Hematopoietic multipotent progenitor cell treated with erythropoietin and hydrocortisone succinate and interleukin-3 and kit ligand, for 15 days (in vitro differentiated cells): Measurements from ENCODE around the gene SLC36A3.

Source experiments
- DNase-seq: peaks from one replicate; pipeline ENCODE4 v3.0.0-alpha.2; 2015; ENCODE audit warnings: low spot score

SLC36A3 gene

GRCh38 chr5:151298063-151298855, 5.3 kb downstream of the SLC36A3 start:
- no peak for DNase-seq

DNA sequence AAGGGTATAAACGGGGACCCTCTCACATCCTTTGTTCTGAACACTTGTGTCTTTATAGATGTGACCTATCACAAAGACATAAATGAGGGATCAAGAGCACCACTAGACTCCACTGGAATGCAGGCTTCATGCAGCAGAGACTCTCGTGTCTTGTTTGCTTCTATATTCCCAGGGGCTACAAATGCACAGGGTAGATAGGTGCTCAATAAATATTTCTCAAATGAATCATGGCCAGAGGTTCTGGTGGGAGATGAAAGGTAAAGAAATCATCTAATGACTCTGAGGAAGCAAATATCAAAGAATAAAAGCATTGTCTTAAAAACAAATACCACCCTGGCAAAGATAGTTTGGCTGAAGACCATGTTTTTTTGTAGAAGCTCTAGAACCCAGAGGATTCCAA, 6.6 kb downstream of the SLC36A3 start:
- DNase-seq, result no peak

DNA sequence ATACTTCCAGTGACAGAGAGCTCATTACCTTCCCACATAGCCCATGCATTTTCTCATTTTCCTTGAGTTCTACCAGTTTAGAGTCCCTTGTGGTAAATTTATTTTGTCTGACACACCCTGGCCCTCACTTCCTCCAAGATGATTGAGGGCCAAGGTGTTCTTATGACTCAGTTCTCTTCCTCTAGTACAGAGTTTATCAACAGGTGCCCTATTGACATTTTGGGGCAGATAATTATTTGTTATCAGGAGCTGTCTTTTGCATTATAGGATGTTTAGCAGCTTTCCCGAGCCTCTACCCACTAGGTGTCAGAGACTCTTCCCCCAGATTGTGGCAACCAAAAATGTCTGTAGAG, 7.1 kb downstream of the SLC36A3 start:
- DNase-seq, result no peak

DNA sequence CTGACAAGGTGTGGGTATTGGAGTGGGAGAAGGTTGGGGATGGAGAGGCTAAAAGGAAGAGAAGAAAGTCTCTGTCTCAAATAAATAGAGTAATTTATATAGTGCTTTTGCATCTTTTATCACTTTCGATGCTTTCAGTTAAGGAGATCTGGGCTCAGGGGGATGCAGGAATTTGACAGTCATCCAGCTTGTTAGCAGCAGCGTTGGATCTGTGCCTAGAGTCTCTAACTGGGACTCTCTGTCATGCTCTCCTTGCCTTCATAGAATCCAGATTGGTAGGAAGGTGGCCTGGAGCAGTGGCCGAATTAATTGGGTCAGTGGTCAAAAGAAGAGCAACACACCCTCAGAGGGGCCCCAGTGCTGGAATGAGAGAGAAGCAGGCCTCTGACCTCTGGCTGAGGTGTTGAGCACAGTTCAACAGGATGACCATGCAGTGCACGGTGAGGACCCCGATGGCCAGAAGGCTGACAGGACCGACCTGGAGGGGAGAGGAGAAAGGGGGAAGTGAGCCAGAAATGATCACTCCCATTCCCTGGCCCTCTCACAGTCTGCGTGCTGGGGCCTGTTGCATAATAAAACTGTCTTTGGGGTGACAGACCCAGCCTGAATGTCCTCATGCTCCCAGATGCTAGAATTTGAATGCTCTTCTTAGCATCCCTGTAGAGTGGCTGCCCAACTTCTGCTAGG, 7.6 kb downstream of the SLC36A3 start:
- DNase-seq, result no peak

- DNase-seq, result no peak
Observed at GRCh38 chr5:151295138-151295537, 8.4 kb downstream of the SLC36A3 start.

DNA sequence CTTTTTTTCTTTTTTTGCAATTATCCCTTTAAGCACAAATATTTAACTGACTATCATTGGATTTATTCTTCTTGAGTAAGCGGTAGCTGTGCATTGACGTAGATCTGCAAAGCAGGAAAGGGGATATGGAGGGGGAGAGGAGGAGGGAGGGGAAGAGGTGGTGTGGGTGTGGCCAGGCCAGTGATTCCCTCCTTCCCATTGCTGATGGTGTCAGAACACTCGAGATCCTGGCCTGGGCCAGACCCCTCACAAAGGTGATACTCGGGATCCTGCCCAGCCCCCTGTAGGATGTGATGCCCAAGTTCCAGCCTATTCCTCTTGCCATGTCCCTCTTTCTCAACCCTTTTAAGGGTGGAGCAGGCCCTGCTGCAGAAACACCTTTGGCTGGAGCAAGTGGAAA, 9.9 kb downstream of the SLC36A3 start:
- no peak for DNase-seq

- no peak for DNase-seq
Observed at GRCh38 chr5:151288180-151288579, 15.4 kb downstream of the SLC36A3 start.

DNA sequence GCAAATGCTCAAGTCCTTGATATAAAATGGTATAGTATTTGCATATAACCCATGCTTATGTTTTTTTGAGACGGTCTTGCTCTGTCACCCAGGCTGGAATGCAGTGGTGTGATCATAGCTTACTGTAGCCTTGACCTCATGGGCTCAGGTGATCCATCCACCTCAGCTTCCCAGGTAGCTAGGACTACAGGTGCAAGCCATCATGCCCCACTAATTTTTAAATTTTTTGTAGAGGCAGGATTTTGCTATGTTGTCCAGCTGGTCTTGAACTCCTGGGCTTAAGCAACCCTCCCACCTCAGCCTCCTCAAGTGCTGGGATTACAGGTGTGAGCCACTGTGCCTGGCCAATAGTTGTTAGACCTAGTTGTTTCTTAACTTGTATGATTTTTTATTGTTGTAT, 17.3 kb downstream of the SLC36A3 start:
- DNase-seq, result no peak

- DNase-seq, result no peak
Observed at GRCh38 chr5:151285683-151286082, 17.9 kb downstream of the SLC36A3 start.

GRCh38 chr5:151284392-151284967, 19.1 kb downstream of the SLC36A3 start:
- DNase-seq, result no peak

DNA sequence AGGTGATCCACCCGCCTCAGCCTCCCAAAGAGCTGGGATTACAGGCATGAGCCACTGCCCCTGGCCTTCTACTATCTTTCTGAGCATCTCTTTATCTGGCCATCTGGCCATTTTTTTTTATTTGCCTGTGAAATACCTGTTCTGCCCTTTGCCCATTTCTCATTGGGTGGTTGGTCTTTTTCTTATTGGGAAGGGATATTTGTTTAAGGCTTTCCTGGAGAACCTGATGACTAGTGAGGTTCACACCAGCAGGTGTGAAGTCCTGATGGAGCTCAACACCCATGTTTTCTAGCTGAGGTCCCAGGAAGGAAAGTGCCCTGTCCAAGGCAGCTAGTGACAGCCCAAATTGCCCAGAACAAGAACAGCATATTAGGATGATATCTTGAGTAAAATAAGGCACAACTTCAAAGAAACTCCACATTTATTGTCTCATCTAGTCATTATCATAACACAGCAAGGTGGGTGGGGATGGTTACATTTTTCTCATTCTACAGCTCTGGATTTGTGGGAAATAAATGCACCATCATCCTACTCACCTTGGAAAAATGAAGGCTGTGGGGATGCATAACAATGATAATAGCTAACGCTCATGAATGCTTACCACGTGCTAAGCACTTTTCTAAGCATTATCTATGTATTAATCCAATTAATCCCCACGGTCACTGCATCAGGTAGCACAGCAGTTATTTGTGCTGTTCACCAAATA, 20.3 kb downstream of the SLC36A3 start:
- DNase-seq, result no peak

DNA sequence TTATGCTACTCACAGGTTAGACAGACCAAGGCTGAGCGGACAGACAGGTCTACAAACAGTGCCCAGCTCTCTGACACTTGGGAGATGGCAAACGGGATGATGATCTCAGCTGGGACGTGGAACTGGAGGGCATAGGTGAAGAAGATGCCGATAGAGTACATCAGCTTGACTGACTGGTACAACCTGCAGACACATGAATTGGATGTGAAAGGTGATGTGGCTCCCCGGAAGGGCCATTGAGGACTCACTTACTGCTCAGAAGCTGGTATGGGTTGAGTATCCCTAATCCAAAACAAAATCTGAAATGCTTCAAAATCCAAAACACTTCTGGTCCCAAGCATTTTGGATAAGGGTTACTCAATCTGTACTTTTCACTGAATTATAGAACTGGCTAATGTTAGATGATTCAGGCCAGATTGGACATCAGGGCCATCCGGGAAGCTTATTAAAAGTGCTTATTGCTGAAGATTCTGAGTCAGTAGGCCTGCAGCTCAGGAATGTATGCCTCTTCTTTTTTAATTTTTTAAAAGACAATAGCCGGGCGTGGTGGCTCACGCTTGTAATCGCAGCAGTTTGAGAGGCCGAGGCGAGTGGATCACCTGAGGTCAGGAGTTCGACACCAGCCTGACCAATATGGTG, 22.4 kb downstream of the SLC36A3 start:
- DNase-seq, result no peak

DNA sequence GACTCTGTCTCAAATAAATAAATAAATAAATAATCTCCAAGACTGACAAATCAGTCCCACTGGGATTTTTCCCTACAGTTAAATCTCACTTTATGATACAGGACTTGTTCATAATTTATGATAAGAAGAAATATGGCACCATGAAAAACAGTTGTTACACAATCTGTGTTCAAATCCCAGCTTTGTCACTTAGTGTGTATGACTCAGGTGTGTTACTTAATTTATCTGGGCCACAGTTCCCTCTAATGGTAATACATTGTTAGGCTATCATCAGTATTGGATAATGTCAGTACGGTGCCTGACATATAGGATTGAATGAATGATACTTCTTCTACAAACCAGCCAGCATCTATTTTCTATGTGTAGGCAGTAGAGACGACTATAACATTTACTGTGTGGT, 23.1 kb downstream of the SLC36A3 start:
- no peak for DNase-seq

DNA sequence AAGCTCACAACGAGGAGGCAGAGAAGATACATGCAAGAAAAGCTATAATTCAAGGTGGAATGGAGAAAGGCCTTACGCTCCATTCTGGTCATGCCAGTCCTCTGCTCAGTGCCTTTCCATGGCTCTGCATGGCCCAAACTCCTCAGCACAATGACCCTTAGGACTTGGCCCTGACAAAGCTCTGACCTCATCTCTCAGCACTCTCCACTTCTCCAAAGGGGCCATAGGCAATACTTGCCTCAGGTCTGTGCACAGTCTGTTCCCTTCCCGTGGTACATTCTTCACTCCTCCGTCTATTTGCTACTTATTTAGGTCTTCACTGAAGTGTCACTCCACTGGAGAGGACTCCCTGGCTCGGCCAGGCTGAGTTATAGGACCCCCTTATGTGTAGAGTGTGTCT, 24.7 kb downstream of the SLC36A3 start:
- DNase-seq, result no peak

DNA sequence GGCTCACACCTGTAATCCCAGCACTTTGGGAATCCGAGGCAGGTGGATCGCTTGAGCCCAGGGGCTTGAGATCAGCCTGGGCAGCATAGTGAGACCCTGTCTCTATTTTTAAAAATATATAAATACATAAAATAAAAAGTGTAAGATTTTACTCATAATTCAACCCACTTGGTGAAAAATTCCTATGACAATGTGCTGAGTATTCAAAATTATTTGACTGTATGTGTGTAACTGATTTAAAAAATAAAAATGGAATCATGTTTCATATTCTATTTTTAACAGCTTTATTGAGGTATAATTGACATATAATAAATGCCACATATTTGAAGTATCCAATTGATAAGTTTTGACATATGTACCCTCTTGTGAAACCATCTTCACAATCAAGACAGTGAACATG, 27.8 kb downstream of the SLC36A3 start:
- DNase-seq, result no peak

DNA sequence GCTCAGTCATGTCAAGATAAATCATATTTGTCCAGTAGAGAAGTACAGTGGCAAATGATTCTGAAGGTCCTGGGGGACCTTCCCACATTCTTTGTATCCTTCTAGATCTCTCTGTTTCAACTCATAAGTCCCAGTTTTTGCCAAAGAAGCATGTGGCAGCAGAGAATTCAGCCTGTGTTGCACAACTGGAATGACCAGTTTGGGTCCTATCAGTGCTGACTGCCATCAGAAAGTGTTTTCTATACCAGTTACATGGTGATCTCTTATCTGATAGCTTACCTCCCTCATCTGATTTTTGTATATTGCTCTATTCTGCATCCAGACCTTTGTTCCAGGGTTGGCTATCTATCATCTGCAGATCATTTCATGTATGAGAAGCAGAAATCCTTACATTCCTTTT, 28.9 kb downstream of the SLC36A3 start:
- no peak for DNase-seq

DNA sequence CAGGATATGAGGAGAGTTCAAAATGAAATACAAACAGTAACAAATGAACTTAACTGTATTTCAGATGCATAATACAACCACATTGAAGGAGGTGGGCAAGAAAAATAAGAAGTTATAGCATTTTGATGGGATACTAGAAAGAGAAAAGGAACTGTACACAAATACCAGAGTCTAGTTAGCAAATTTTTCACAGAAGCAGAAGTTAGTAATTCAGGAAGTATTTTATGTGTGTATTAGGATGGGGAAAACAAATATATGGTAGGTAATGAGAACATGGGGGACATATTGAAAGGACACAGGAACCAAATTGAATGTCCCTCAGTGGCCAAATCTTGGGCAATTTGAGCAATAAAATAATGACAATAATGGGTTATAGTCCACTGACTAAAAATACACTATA, 32.2 kb downstream of the SLC36A3 start:
- no peak for DNase-seq

DNA sequence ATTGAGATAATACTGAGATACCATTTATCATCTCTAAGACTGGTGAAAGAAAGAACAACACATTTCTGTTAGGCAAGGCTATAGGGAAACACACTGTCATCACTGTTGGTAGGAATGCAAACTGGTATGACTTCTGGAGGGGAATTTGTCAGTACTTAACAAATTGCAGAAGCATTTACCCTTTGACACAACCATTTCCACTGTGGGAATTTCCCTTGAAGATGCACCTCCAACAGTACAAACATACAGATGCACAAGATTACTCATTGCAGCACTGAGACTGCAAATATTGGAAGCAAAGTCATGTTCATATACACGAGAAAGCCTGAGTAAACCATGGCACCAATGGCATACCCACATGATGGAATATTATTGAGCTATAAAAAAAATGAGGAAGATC, 33.0 kb downstream of the SLC36A3 start:
- no peak for DNase-seq

DNA sequence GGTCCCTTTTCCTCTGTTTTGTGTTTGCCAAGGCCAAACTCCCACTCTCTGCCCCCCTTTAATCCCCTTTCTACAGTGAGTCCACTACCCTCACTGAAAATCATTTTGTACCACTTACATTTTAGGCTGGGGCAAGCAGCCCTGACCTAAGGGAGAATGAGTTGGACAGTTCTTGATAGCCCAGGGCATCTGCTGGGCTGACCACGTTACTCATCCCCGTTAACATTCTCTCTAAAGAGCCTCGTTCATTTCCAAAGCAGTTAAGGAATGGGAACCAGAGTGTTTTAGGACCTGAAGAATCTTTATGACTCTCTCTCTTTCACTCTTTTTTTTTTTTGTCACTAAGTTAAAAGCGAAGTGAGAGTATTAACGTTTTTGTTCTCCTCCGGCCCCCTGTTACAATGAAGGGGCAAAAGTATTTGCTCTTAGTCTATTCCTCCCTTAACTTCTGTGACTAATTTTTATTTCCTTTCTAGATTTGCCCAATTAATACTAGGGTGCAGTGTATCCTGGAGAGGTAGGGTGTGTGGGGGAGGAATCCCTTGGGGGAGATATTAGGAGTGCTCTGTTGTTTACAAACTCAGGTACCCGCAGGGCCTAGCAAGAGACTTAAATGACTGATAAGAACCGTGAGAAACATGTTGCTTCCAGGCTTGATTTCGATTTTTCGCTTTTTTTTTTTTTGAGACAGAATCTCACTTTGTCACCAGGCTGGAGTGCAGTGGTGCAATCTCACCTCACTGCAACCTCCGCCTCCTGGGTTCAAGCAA, 35.9 kb downstream of the SLC36A3 start:
- no peak for DNase-seq

- no peak for DNase-seq
Observed at GRCh38 chr5:151264113-151264512, 39.5 kb downstream of the SLC36A3 start.

DNA sequence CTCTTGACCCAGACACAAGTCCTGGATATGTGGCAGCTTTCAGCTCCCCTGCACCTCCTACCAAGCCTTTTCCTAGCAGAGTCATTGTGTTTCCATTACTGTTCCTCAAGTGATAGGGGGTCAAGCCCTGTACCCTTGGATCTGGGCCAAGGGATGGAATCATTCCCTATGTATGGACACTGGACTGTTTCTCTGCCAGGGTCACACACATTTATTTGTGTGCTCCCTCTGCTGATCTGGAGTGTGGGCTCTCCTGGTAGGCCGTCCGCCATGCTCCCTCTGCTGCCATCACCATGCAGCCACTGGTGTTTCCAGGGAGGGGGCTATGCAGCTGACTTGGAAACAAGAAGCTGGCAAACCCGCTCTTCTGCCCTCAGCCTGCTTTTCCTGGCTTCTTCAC, 41.0 kb downstream of the SLC36A3 start:
- DNase-seq, result no peak

DNA sequence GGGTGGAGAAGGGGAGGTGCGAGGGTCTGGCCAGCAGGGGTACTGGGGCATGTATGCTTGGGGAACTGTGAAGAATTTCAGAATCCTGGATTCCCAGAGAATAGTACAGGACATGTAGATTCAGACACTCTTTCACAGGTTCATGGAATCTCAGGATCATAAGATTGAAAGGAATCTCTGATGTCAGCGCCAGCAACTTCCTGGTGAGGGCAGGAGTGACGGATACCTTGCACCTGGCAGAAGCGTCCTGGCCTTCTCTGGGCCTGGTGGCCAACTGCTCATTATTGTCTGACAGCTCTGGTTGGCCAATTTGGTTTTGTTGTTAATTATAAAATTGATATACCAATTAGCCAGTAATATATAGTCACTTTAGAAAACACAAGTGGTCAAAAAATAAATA, 43.6 kb downstream of the SLC36A3 start:
- no peak for DNase-seq
